HEK293 (cell line): ENCODE measurements around the gene NT5M.

Experiments
- CTCF ChIA-PET: fragments of 350-600 bp; formaldehyde crosslinking; extraction: SDS; loops from one replicate; lab custom pipeline; 2021; ENCODE audit warnings: antibody characterized with exemption; lab: Yijun Ruan, JAX
- POLR2A ChIA-PET: fragments of 300-600 bp; formaldehyde crosslinking; extraction: SDS; loops from one replicate; lab custom pipeline; 2020; ENCODE audit warnings: antibody characterized with exemption, inconsistent platforms; lab: Yijun Ruan, JAX
- H3K27ac ChIP-seq: fragments of 200-500 bp; sonication (Bioruptor generic); 2 replicates; pipeline ENCODE4 v1.5.1; 2014; ENCODE audit warnings: low read depth, low read length, control low read depth, inconsistent platforms; ENCODE audit errors: extremely low read depth
- H3K36me3 ChIP-seq, 2 experiments: fragments of 200-500 bp in 1 of 2; sonication (Bioruptor generic) in 1 of 2; 1 replicate in 1 of 2; 2 replicates in 1 of 2; pipeline ENCODE4 v1.5.1; 2014 to 2017; ENCODE audit warnings: inconsistent platforms in 2 of 2, low read length in 2 of 2; ENCODE audit not compliant: control insufficient read depth in 2 of 2, insufficient read depth in 1 of 2
- H3K4me1 ChIP-seq: fragments of 200-500 bp; sonication (Bioruptor generic); 2 replicates; pipeline ENCODE4 v1.5.1; 2014; ENCODE audit warnings: mild to moderate bottlenecking, low read length, inconsistent platforms; ENCODE audit not compliant: control insufficient read depth, insufficient read depth
- H3K4me3 ChIP-seq: 2 replicates; pipeline ENCODE4 v1.5.1; 2011; ENCODE audit warnings: low read depth, mild to moderate bottlenecking, control low read depth, low read length, moderate library complexity
- H3K9me3 ChIP-seq: fragments of 200-500 bp; sonication (Bioruptor generic); 2 replicates; pipeline ENCODE4 v1.5.1; 2014; ENCODE audit warnings: low read depth, low read length, inconsistent platforms; ENCODE audit not compliant: control insufficient read depth, insufficient read depth
- ATF2 ChIP-seq: fragments of 450-650 bp; formaldehyde crosslinking; IDR thresholded peaks from 2 replicates; pipeline ENCODE4 v1.5.1; 2016; ENCODE audit warnings: missing biosample characterization, missing genetic modification characterization, low read depth
- GLI2 ChIP-seq: fragments of 450-650 bp; formaldehyde crosslinking; IDR thresholded peaks from 2 replicates; pipeline ENCODE4; 2017; ENCODE audit warnings: missing biosample characterization, missing genetic modification characterization, low read depth, borderline replicate concordance
- GLI4 ChIP-seq: fragments of 450-650 bp; formaldehyde crosslinking; IDR thresholded peaks from 2 replicates; pipeline ENCODE4 v1.5.1; 2016; ENCODE audit warnings: missing biosample characterization, missing genetic modification characterization
- HOXA7 ChIP-seq: sonication (generic); formaldehyde crosslinking; IDR thresholded peaks from 2 replicates; pipeline ENCODE4 v1.8.1; 2022; ENCODE audit warnings: missing genetic modification reagents, borderline replicate concordance
- SCRT1 ChIP-seq: fragments of 450-650 bp; formaldehyde crosslinking; IDR thresholded peaks from 2 replicates; pipeline ENCODE4 v1.5.1; 2016; ENCODE audit warnings: missing biosample characterization, missing genetic modification characterization, borderline replicate concordance
- WT1 ChIP-seq: fragments of 450-650 bp; formaldehyde crosslinking; IDR thresholded peaks from 2 replicates; pipeline ENCODE4 v1.5.1; 2016; ENCODE audit warnings: missing biosample characterization, missing genetic modification characterization
- ZBTB21 ChIP-seq: fragments of 450-650 bp; formaldehyde crosslinking; IDR thresholded peaks from 2 replicates; pipeline ENCODE4 v1.5.1; 2017; ENCODE audit warnings: missing biosample characterization, missing genetic modification characterization
- ZBTB48 ChIP-seq: fragments of 450-650 bp; formaldehyde crosslinking; IDR thresholded peaks from 2 replicates; pipeline ENCODE4 v1.5.1; 2016; ENCODE audit warnings: missing biosample characterization, missing genetic modification characterization
- ZEB2 ChIP-seq: fragments of 450-650 bp; formaldehyde crosslinking; IDR thresholded peaks from 2 replicates; pipeline ENCODE4 v1.5.1; 2016; ENCODE audit warnings: missing biosample characterization, missing genetic modification characterization
- ZNF146 ChIP-seq: fragments of 450-650 bp; formaldehyde crosslinking; IDR thresholded peaks from 2 replicates; pipeline ENCODE4 v1.5.1; 2016; ENCODE audit warnings: missing biosample characterization, missing genetic modification characterization
- ZNF157 ChIP-seq: fragments of 450-650 bp; formaldehyde crosslinking; IDR thresholded peaks from 2 replicates; pipeline ENCODE4 v1.5.1; 2016; ENCODE audit warnings: missing biosample characterization, missing genetic modification characterization
- ZNF211 ChIP-seq: fragments of 450-650 bp; formaldehyde crosslinking; IDR thresholded peaks from 2 replicates; pipeline ENCODE4 v1.5.1; 2016; ENCODE audit warnings: low read depth, missing biosample characterization, missing genetic modification characterization
- ZNF660 ChIP-seq: fragments of 450-650 bp; IDR thresholded peaks from 2 replicates; pipeline ENCODE4 v1.5.1; 2018; ENCODE audit warnings: missing biosample characterization, mild to moderate bottlenecking, missing genetic modification characterization
- ZNF792 ChIP-seq: fragments of 450-650 bp; formaldehyde crosslinking; IDR thresholded peaks from 2 replicates; pipeline ENCODE4 v1.5.1; 2016; ENCODE audit warnings: missing biosample characterization, missing genetic modification characterization
- ZNF837 ChIP-seq: fragments of 450-650 bp; formaldehyde crosslinking; IDR thresholded peaks from 2 replicates; pipeline ENCODE4 v1.5.1; 2016; ENCODE audit warnings: missing biosample characterization, missing genetic modification characterization
- TF ChIP-seq, protein P1 (sequence below): fragments of 450-650 bp; formaldehyde crosslinking; IDR thresholded peaks from 2 replicates; pipeline ENCODE4 v1.5.1; 2016; ENCODE audit warnings: missing biosample characterization, missing genetic modification characterization
- TF ChIP-seq, protein P2 (sequence below): fragments of 450-650 bp; IDR thresholded peaks from 2 replicates; pipeline ENCODE4 v1.5.1; 2018; ENCODE audit warnings: missing biosample characterization, mild to moderate bottlenecking, missing genetic modification characterization

Gene NT5M

DNA sequence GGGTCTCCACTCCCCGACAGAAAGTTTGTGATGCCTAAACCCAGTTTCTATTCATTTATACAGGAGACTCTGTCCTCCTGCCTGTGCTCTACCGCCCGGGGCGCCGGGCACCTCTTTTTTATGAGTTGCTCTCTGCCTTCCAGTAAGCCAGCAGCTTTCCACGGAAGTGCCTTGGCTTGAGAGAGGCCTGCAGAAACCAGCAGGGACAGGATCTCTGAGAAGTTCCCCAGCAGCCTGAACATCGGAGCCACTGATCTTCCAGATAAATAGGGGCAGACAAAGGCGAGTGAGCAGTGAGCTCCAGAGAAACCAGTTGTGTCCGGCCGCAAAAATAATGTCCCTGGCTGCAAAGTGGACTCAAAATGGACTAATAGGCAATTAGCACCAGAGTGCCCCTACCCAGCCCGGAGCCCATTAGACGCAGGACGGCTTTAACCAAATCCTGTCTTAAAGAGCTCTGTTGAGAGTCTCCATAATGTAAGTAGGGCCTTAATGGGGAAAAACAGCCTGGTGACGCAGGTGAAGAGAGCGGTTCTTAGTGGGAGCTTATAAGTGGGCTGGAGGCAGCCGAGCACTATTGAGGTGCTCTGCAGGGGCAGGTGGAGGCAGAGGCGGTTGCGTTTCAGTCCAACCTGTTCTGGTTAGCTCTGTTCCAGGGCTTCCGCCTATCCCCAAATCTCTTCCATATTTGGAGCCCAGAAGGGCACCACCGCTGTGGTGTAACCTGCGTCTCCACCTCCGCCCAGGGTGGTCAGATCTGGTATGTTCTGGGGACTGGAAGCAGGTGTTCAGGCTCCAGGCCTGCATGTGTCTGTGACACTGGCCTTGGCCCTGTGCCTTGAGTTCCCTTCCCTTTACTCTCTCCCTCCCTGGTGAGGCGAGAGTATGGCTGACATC, 74.1 kb downstream of the NT5M start:
- Histone ChIP-seq H3K27ac (no peak overlapping the region), H3K36me3 (no peaks in the 10 kb centered on the region), H3K4me1 (no peaks in the 10 kb centered on the region), H3K9me3 (no peaks in the 10 kb centered on the region), H3K4me3 (no peak overlapping the region)
- POLR2A ChIA-PET = no interaction called here
- CTCF ChIA-PET = interaction anchor here (0.6 to 0.7 kb wide), 2 partner anchors 22 to 648 kb away, joined by 3 to 5 read pairs; no protein-coding TSS in a partner anchor
- TF ChIP-seq ZNF211 (tag by site-specific recombination) = no peak
- TF ChIP-seq ZNF660 (tag by site-specific recombination) = no peak
- no peak for TF ChIP-seq HOXA7 (CRISPR knock-in tag)
- no peak for TF ChIP-seq ZBTB48 (tag by site-specific recombination)
- no peak for TF ChIP-seq ZNF837 (tag by site-specific recombination)
- TF ChIP-seq SCRT1 (tag by site-specific recombination) = no peak
- TF ChIP-seq GLI4 (tag by site-specific recombination) = no peak
- TF ChIP-seq WT1 = no peak
- no peak for TF ChIP-seq ATF2
- TF ChIP-seq GLI2 (tag by site-specific recombination) = no peak

DNA sequence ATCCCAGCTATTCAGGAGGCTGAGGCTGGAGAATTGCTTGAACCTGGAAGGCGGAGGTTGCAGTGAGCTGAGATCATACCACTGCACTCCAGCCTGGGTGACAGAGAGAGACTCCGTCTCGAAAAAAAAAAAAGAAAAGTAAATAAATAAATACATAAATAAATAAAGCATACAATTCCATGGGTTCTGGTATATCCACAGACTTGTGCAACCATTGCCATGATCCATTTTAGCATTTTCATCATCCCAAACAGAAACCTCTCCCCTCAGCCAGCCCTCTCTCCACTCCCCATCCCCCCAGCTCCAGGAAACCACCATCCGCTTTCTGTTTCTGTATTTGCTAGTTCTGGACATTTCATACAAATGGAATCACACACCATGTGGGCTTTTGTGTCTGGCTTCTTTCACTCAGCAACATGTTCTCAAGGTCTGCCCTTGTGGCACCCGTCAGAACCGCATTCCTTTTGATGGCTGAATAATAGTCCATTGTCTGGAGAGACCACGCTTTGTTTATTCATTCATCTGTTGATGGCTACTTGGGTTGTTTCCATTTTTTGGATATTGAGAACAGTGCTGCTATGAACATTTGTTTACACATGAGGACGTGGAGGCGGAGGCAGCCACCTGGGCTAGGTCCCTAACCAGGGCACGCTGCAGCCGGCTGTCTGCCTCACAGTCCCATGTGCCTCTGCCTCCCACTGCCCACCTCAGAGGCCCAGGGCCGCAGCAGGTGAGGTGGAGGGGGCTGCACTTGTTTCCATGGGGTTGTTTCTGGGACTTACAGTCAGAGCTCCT, 76.2 kb downstream of the NT5M start:
- no peaks in the 10 kb centered on the region for H3K36me3 ChIP-seq
- H3K27ac ChIP-seq = no peak overlapping the region
- H3K4me1 ChIP-seq = no peaks in the 10 kb centered on the region
- POLR2A ChIA-PET = no interaction called here
- CTCF ChIA-PET = interaction anchor here (0.6 to 1.4 kb wide), 2 partner anchors 24 to 566 kb away, joined by 3 read pairs; no protein-coding TSS in a partner anchor
- no peak overlapping the region for H3K4me3 ChIP-seq
- TF ChIP-seq ZNF792 = no peak
- TF ChIP-seq ZBTB21 (tag by site-specific recombination) = no peak
- TF ChIP-seq ZNF146 = peak; percentile 88
- TF ChIP-seq, protein P1, sequence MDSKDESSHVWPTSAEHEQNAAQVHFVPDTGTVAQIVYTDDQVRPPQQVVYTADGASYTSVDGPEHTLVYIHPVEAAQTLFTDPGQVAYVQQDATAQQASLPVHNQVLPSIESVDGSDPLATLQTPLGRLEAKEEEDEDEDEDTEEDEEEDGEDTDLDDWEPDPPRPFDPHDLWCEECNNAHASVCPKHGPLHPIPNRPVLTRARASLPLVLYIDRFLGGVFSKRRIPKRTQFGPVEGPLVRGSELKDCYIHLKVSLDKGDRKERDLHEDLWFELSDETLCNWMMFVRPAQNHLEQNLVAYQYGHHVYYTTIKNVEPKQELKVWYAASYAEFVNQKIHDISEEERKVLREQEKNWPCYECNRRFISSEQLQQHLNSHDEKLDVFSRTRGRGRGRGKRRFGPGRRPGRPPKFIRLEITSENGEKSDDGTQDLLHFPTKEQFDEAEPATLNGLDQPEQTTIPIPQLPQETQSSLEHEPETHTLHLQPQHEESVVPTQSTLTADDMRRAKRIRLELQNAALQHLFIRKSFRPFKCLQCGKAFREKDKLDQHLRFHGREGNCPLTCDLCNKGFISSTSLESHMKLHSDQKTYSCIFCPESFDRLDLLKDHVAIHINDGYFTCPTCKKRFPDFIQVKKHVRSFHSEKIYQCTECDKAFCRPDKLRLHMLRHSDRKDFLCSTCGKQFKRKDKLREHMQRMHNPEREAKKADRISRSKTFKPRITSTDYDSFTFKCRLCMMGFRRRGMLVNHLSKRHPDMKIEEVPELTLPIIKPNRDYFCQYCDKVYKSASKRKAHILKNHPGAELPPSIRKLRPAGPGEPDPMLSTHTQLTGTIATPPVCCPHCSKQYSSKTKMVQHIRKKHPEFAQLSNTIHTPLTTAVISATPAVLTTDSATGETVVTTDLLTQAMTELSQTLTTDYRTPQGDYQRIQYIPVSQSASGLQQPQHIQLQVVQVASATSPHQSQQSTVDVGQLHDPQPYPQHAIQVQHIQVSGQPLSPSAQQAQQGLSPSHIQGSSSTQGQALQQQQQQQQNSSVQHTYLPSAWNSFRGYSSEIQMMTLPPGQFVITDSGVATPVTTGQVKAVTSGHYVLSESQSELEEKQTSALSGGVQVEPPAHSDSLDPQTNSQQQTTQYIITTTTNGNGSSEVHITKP (tag by site-specific recombination) = peak; percentile 77
- TF ChIP-seq ZNF157 = no peak
- TF ChIP-seq, protein P2, sequence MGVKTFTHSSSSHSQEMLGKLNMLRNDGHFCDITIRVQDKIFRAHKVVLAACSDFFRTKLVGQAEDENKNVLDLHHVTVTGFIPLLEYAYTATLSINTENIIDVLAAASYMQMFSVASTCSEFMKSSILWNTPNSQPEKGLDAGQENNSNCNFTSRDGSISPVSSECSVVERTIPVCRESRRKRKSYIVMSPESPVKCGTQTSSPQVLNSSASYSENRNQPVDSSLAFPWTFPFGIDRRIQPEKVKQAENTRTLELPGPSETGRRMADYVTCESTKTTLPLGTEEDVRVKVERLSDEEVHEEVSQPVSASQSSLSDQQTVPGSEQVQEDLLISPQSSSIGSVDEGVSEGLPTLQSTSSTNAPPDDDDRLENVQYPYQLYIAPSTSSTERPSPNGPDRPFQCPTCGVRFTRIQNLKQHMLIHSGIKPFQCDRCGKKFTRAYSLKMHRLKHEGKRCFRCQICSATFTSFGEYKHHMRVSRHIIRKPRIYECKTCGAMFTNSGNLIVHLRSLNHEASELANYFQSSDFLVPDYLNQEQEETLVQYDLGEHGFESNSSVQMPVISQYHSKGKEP (tag by site-specific recombination) = no peak
- TF ChIP-seq ZEB2 = no peak
- no peaks in the 10 kb centered on the region for H3K9me3 ChIP-seq
